Suppressor macrophage treated with lipopolysaccharide for 1 hour (primary cell): ENCODE data around the gene KLC1.
A peak's percentile ranks its signal among the peaks of the same experiment; 100 is the strongest.
"Not testable (repeated sequence)": the region's sequence is repeated elsewhere in the genome, so short reads cannot be mapped to it uniquely, and the experiment has no call there.

Experiments used
- DNase-seq, 3 donors: peaks; one replicate each; pipeline ENCODE4 v3.0.0-alpha.2; 2020 to 2022

Gene KLC1

GRCh38 chr14:103628684-103629502 is at the start of gene KLC1:
Gene KLC1 (plus strand): TSS chr14:103629211. CDS start chr14:103654565, 25,354 bp downstream.
- DNase-seq, result peak; percentile 77 to 95 (median 90)

GRCh38 chr14:103581206-103581605 is 47.8 kb upstream of the KLC1 start:
- DNase-seq, result no peak

GRCh38 chr14:103581954-103582703 is 46.9 kb upstream of the KLC1 start:
- no peak for DNase-seq

- no peak for DNase-seq
Measured at GRCh38 chr14:103584326-103584915, 44.6 kb upstream of the KLC1 start.

GRCh38 chr14:103593577-103593976 is 35.4 kb upstream of the KLC1 start:
- no peak for DNase-seq

GRCh38 chr14:103594265-103594664 is 34.7 kb upstream of the KLC1 start:
- no peak for DNase-seq

- DNase-seq, result peak; percentile 69 to 77 (median 76)
Measured at GRCh38 chr14:103597623-103598377, 31.2 kb upstream of the KLC1 start.

GRCh38 chr14:103600503-103600902 is 28.5 kb upstream of the KLC1 start:
- DNase-seq, result no peak

- DNase-seq, result no peak
Measured at GRCh38 chr14:103604620-103605019, 24.4 kb upstream of the KLC1 start.

GRCh38 chr14:103606963-103607668 is 21.9 kb upstream of the KLC1 start:
- DNase-seq, result peak; percentile 76 to 78 (median 77)

- no peak for DNase-seq
Measured at GRCh38 chr14:103607822-103608221, 21.2 kb upstream of the KLC1 start.

- DNase-seq, result not testable (repeated sequence)
Measured at GRCh38 chr14:103609081-103609480, 19.9 kb upstream of the KLC1 start.

- DNase-seq, result no peak
Measured at GRCh38 chr14:103611215-103611614, 17.8 kb upstream of the KLC1 start.

- peak; percentile 44 to 68 (median 51) for DNase-seq
Measured at GRCh38 chr14:103613517-103613916, 15.5 kb upstream of the KLC1 start.

GRCh38 chr14:103616635-103617300 is 12.2 kb upstream of the KLC1 start:
- DNase-seq, result no peak

- DNase-seq, result peak; percentile 52 to 70 (median 57)
Measured at GRCh38 chr14:103619057-103619456, 10.0 kb upstream of the KLC1 start.

- DNase-seq, result no peak
Measured at GRCh38 chr14:103621860-103622259, 7.2 kb upstream of the KLC1 start.

- no peak for DNase-seq
Measured at GRCh38 chr14:103623308-103623707, 5.7 kb upstream of the KLC1 start.

- DNase-seq, result no peak
Measured at GRCh38 chr14:103623883-103624482, 5.0 kb upstream of the KLC1 start.

- peak; percentile 37 to 57 (median 39) for DNase-seq
Measured at GRCh38 chr14:103624860-103625259, 4.2 kb upstream of the KLC1 start.
